Aortic smooth muscle cell (primary cell): ENCODE measurements around the gene SH2D3C. TPM values are rescaled to one million over a fixed set of nuclear protein-coding genes. Genes with fewer than 3 reads are reported as not detected.

Experiments used
- total RNA-seq: library from RNA; depleted of rRNA; stranded (reverse); fragments of >200 nt; gene quantifications from 2 replicates; pipeline ENCODE4 v1.2.3, GENCODE V29; 2014

Gene SH2D3C, protein sequence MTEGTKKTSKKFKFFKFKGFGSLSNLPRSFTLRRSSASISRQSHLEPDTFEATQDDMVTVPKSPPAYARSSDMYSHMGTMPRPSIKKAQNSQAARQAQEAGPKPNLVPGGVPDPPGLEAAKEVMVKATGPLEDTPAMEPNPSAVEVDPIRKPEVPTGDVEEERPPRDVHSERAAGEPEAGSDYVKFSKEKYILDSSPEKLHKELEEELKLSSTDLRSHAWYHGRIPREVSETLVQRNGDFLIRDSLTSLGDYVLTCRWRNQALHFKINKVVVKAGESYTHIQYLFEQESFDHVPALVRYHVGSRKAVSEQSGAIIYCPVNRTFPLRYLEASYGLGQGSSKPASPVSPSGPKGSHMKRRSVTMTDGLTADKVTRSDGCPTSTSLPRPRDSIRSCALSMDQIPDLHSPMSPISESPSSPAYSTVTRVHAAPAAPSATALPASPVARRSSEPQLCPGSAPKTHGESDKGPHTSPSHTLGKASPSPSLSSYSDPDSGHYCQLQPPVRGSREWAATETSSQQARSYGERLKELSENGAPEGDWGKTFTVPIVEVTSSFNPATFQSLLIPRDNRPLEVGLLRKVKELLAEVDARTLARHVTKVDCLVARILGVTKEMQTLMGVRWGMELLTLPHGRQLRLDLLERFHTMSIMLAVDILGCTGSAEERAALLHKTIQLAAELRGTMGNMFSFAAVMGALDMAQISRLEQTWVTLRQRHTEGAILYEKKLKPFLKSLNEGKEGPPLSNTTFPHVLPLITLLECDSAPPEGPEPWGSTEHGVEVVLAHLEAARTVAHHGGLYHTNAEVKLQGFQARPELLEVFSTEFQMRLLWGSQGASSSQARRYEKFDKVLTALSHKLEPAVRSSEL
- 1.1 and 2.0 TPM in 2 replicates for total RNA-seq

DNA sequence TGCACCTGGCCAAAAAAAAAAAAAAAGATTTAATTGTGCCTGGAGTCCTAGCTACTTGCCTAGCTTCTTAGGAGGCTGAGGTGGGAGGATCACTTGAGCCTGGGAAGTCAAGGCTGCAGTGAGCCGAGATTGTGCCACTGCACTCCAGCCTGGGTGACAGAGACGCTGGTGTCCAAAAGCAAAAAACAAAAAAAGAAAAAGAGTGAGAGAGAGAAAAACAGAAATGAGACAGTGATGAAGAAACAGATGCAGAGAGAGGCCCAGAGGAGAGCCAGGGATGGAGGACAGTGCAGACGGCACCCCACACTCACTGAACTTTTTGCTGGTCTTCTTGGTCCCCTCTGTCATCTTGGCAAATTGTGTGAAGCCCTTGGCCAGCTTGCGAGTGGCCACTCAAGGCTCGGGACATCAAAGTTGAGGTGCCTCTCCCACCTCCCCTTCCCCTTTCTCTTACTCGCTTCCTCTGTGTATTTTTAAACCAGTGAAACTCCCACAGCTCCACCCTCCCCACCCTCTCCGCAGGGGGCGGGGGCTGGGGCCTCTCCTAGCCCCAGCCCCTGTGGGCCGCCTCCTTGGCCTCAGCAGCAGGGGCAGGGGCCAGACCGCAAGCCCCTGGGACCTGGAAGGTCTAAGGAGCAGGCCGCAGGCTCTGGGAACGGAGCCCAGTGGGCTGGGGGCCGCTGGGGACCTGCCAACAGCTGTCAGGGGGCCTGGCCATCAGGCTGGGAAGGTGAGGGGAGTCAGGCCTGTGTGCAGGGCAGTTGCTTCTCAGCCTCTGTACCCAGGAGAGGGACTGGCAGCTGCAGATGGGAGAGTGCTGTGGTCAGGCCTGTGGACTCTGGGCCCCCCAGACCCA, at the start of gene SH2D3C:
TSS of gene SH2D3C (minus strand) at position 387 of the 856 bp plus-strand sequence. CDS start at position 348, 39 bp downstream.

DNA sequence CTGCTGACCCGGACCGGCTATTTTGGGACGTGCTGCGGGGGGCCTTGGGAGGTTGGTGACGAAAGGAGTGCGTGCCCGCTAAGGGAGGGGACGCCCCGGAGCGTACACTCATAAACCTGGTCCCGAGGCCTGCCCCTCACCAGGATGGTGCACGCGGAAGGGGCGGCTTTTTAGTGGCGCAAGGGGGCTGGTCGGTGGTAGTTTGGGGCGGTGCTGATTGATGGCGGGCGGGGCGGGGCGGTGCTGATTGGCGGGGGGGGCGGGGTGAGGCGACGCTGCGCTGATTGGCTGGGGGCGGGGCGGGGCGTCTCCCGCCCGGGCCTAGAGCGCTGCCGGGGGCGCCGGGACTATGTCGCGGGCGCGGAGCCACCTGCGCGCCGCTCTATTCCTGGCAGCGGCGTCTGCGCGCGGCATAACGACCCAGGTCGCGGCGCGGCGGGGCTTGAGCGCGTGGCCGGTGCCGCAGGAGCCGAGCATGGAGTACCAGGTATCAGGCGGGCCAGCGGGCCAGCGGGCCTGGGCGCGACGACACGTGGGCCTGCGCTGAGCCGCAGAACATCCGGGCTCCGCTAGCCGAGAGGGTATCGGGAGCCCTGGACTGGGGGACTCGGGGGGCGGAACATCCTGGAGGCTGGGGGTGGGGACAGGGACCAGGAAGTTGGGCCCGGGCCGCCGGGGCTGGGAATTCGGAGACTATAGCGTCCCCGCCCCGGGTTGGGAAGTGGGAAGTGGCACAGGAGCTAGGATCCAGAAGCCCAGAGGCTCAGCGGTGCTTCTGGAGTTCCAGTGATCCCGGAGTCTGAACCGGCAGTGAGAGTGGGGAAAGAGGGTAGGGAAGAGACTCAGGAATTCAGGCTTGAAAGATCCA, 24.3 kb upstream of the SH2D3C start, which contains the start of gene FPGS:
TSS of gene FPGS (plus strand) at position 307 of the 868 bp plus-strand sequence. CDS start at position 350, 43 bp downstream.

DNA sequence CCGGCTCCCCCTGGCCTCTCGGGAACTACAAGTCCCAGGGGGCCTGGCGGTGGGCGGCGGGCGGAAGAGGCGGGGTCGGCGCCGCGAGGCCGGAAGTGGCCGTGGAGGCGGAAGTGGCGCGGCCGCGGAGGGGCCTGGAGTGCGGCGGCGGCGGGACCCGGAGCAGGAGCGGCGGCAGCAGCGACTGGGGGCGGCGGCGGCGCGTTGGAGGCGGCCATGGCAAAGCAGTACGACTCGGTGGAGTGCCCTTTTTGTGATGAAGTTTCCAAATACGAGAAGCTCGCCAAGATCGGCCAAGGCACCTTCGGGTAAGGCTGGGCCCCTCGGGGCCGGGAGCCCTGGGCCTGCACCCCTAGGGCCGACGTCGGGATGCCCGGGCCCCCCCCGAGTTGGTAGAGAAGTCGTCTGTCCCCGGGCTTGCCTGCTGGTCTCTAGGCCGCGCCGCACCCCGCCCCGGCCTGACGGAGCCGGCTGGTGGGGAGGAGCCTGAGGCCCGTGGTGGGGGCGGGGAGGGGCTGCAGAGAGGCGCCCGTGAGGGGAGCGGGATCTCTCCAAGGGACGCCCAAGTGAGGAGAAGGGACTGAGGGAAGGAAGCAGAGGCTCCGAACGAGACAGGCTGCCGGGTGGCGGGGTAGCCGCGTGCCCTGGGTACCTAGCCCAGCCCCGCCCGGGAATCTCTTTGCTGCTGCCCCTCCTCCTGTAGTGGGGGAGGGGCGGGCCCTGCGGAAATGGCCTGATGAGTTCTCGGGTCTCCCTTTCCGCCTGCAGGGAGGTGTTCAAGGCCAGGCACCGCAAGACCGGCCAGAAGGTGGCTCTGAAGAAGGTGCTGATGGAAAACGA, 7.7 kb upstream of the SH2D3C start, which contains the start of gene CDK9:
TSS of gene CDK9 (plus strand) at position 102 of the 840 bp plus-strand sequence. CDS start at position 217, 115 bp downstream.

GRCh38 chr9:127734747-127735529, 43.5 kb downstream of the SH2D3C start, which contains the start of gene TOR2A:
TSS of gene TOR2A (minus strand) at chr9:127735294. CDS start at chr9:127735270, 24 bp downstream.

GRCh38 chr9:127715470-127716337, 62.8 kb downstream of the SH2D3C start, which contains the start of the genes PTRH1 and TTC16:
TSS of gene PTRH1 (minus strand) at chr9:127715663. CDS start at chr9:127715639, 24 bp downstream.
TSS of gene TTC16 (plus strand) at chr9:127716079. CDS start at chr9:127716146, 67 bp downstream.

DNA sequence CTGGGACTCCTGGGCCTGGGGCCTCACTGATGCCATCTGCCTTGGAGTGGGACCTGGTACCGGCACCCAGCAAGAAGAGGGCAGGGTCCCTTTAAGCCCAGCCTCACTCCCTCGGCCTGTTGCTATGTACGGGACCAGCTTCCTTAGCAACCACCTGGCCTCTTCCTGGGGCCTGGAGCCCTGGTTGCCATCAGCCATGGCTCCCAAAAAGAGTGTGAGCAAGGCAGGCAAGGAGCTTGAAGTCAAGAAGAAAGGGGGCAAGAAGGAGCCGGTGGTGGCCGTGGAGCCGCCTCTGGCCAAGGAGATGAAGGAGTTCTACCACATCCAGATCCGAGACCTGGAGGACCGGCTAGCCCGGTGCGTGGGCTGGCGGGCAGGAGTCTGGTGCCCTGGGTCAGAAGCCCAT, 71.6 kb downstream of the SH2D3C start, which contains the start of gene CFAP157:
TSS of gene CFAP157 (plus strand) at position 153 of the 406 bp plus-strand sequence. CDS start at position 197, 44 bp downstream.

Other genes starting within 250 kb of the SH2D3C start
- 16.0 and 16.8 TPM in 2 replicates for gene STXBP1, start 166.4 kb downstream of the SH2D3C start, total RNA-seq
- 0.06 and 0.13 TPM in 2 replicates for gene CFAP157, start 71.7 kb downstream of the SH2D3C start, total RNA-seq
- gene PTRH1, start 63.0 kb downstream of the SH2D3C start, total RNA-seq, result 33.9 and 36.9 TPM in 2 replicates
- 0.06 and 0.13 TPM in 2 replicates for gene TTC16, start 62.6 kb downstream of the SH2D3C start, total RNA-seq
- 2.3 and 2.8 TPM in 2 replicates for gene TOR2A, start 43.4 kb downstream of the SH2D3C start, total RNA-seq
- gene CDK9, start 7.4 kb upstream of the SH2D3C start, total RNA-seq, result 39.1 and 42.0 TPM in 2 replicates
- gene FPGS, start 24.2 kb upstream of the SH2D3C start, total RNA-seq, result 73.4 and 76.9 TPM in 2 replicates
- 31.2 and 69.0 TPM in 2 replicates for gene ENG, start 76.0 kb upstream of the SH2D3C start, total RNA-seq
- 75.6 and 90.4 TPM in 2 replicates for gene AK1, start 99.0 kb upstream of the SH2D3C start, total RNA-seq
- gene ST6GALNAC6, start 120.9 kb upstream of the SH2D3C start, total RNA-seq, result 50.1 and 58.8 TPM in 2 replicates
- gene ST6GALNAC4, start 138.4 kb upstream of the SH2D3C start, total RNA-seq, result 23.9 and 33.3 TPM in 2 replicates
- 0.66 and 0.81 TPM in 2 replicates for gene PIP5KL1, start 152.1 kb upstream of the SH2D3C start, total RNA-seq
- gene DPM2, start 159.2 kb upstream of the SH2D3C start, total RNA-seq, result 9.6 and 11.1 TPM in 2 replicates
- gene EEIG1, start 202.3 kb upstream of the SH2D3C start, total RNA-seq, result 13.5 and 18.7 TPM in 2 replicates